Immature natural killer cell (primary cell): Measurements from ENCODE around the gene DDX39A. TPM values are rescaled to one million over a fixed set of nuclear protein-coding genes. Genes with fewer than 3 reads are reported as not detected.

ENCODE experiments used
- DNase-seq, 3 donors: peaks; one replicate each; pipeline ENCODE4 v3.0.0; 2022; ENCODE audit warnings: mixed read lengths in 1 of 3
- H3K27ac Mint-ChIP-seq, 6 donors: one replicate each; pipeline ENCODE4 v1.8.0; 2020; ENCODE audit warnings: mixed read lengths in 6 of 6, mild to moderate bottlenecking in 5 of 6, inconsistent platforms in 4 of 6, moderate library complexity in 3 of 6
- H3K27me3 Mint-ChIP-seq, 3 donors: one replicate each; pipeline ENCODE4 v1.8.0; 2020 to 2021; ENCODE audit warnings: low read depth in 3 of 3, mild to moderate bottlenecking in 3 of 3, mixed read lengths in 3 of 3, moderate library complexity in 3 of 3, inconsistent platforms in 1 of 3
- H3K36me3 Mint-ChIP-seq, 3 donors: one replicate each; pipeline ENCODE4 v1.8.0; 2020; ENCODE audit warnings: mixed read lengths in 3 of 3, inconsistent platforms in 2 of 3, mild to moderate bottlenecking in 2 of 3
- H3K4me1 Mint-ChIP-seq, 2 donors: one replicate each; pipeline ENCODE4 v1.8.0; 2020; ENCODE audit warnings: inconsistent platforms in 2 of 2, mild to moderate bottlenecking in 2 of 2, mixed read lengths in 2 of 2, moderate library complexity in 1 of 2
- H3K4me3 Mint-ChIP-seq, 5 donors: one replicate each; pipeline ENCODE4 v1.8.0; 2020; ENCODE audit warnings: mild to moderate bottlenecking in 5 of 5, mixed read lengths in 5 of 5, inconsistent platforms in 3 of 5, moderate library complexity in 3 of 5
- H3K9me3 Mint-ChIP-seq, 6 donors: one replicate each; pipeline ENCODE4 v1.8.0; 2020; ENCODE audit warnings: mild to moderate bottlenecking in 6 of 6, mixed read lengths in 6 of 6, inconsistent platforms in 4 of 6, moderate library complexity in 3 of 6
- polyA plus RNA-seq, 3 donors: library from polyadenylated mRNA; unstranded; fragments of 300-500 nt; fragmentation: Illumina TruSeq; gene quantifications; one replicate each; pipeline ENCODE4 v1.2.3, GENCODE V29; 2021

The DDX39A gene
- polyA plus RNA-seq, 3 donors from 2014 or later = 117 to 177 (median 144) TPM

DNA sequence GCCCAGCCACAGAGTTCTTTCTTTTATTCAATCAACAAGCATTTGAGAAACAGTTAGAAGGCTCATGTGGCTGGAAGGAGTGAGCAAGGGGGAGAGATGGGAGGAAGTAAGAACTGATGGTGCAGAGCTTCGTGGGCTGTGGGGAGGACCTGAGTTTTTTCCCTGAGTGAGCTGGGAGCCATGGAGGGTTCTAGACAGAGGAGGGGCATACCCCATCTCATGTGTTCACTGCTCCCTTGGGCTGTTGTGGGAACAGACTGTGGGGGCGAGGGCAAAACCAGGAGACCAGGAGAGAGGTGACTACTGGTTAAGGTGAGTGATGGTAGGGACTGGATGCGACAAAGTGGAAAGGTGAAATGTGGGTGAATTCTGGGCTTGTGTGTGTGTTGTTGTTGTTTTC, 11.6 kb upstream of the DDX39A start:
- Mint-ChIP-seq H3K9me3 (peaks cover 0 to 2% (median 0%) of the 10 kb centered on the region in 6 donors), H3K4me3 (peak overlapping the region; percentile 22 to 73 (median 32)), H3K27me3 (peaks cover 5 to 15% (median 10%) of the 10 kb centered on the region in 3 donors), H3K36me3 (no peaks in the 10 kb centered on the region), H3K27ac (peak overlapping the region in 5 of 6 donors; percentile 6 to 72 (median 49)), H3K4me1 (peaks cover 32 to 36% of the 10 kb centered on the region in 2 donors)
- DNase-seq = no peak

GRCh38 chr19:14428882-14429416, 9.8 kb upstream of the DDX39A start:
- H3K9me3 Mint-ChIP-seq = peaks cover 0 to 2% (median 0%) of the 10 kb centered on the region in 6 donors
- peaks cover 15 to 18% of the 10 kb centered on the region in 2 donors for H3K4me1 Mint-ChIP-seq
- peaks cover 5 to 15% (median 7%) of the 10 kb centered on the region in 3 donors for H3K27me3 Mint-ChIP-seq
- no peak overlapping the region for H3K27ac Mint-ChIP-seq
- no peak for DNase-seq
- no peaks in the 10 kb centered on the region for H3K36me3 Mint-ChIP-seq
- no peak overlapping the region for H3K4me3 Mint-ChIP-seq

DNA sequence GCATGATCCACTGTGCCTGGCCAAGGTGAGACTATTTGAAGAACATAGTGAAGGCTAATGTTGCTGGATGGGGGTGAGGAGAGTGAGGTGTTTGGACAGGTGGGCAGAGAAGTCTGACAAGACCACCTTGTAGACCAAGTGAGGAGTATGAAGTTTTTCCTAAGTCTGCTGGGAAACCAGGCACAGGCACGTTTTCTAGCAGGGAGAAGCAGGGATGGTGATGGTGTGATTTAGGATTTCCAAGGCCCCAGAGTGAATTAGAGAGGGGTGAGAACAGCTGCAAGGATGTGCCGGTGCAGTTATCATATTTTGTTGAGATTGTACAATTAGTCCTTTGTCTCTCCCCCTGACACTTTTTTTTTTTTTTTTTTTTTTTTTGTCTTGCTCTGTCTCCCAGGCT, 8.3 kb upstream of the DDX39A start:
- Mint-ChIP-seq H3K9me3 (peaks cover 0 to 2% (median 0%) of the 10 kb centered on the region in 6 donors), H3K4me1 (peaks cover 10 to 14% of the 10 kb centered on the region in 2 donors), H3K4me3 (no peak overlapping the region), H3K27me3 (peaks cover 5 to 12% (median 9%) of the 10 kb centered on the region in 3 donors), H3K27ac (no peak overlapping the region), H3K36me3 (no peaks in the 10 kb centered on the region)
- no peak for DNase-seq

DNA sequence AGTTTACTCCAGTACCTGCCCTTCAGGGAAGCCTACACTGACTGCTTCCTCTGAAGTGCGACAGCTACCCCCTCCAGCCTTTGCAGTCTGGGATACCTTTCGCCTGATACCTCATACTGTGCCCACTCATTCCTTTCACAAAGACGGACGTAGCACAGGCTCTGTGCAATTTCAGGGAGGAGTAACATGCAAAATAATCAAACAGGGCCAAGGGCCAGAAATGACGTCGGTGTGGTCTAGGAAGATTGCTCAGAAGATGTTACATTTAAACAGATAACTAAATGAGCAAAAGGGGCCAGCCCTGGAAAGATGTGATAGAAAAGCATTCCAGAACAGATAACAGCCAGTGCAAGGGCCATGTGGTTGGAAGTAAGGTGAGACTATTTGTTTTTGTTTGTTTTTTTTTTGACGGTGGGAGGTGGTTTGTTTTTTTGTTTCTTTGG, 6.6 kb upstream of the DDX39A start:
- Mint-ChIP-seq H3K36me3 (no peaks in the 10 kb centered on the region), H3K4me3 (no peak overlapping the region), H3K4me1 (peaks cover 0 to 3% of the 10 kb centered on the region in 2 donors), H3K27ac (no peak overlapping the region), H3K9me3 (peaks cover 0 to 2% (median 0%) of the 10 kb centered on the region in 6 donors), H3K27me3 (peaks cover 0 to 8% (median 5%) of the 10 kb centered on the region in 3 donors)
- no peak for DNase-seq

DNA sequence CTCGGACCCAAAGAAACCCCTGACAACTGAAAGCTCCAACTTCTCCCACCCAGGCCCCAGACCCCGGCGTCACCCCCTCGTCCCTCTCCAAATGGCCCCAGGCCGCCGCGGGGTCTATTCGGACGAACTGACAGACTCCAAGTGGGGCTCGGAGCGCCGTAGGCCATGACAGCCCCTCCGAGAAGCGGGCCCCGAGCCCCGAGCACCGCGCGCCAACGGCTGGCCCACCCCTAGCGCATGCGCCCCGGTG, 360 bp downstream of the DDX39A start:
- peaks cover 32 to 36% (median 35%) of the 10 kb centered on the region in 3 donors for H3K27me3 Mint-ChIP-seq
- H3K4me1 Mint-ChIP-seq = peaks cover 51 to 52% of the 10 kb centered on the region in 2 donors
- H3K9me3 Mint-ChIP-seq = no peaks in the 10 kb centered on the region
- DNase-seq = no peak
- peak overlapping the region; percentile 94 to 99 (median 98) for H3K27ac Mint-ChIP-seq
- H3K4me3 Mint-ChIP-seq = peak overlapping the region; percentile 92 to 99 (median 95)
- peaks cover 0 to 4% (median 0%) of the 10 kb centered on the region in 3 donors for H3K36me3 Mint-ChIP-seq

- Mint-ChIP-seq H3K4me1 (peaks cover 64 to 66% of the 10 kb centered on the region in 2 donors), H3K4me3 (peak overlapping the region; percentile 53 to 96 (median 94)), H3K9me3 (no peaks in the 10 kb centered on the region), H3K27me3 (peaks cover 41 to 54% (median 50%) of the 10 kb centered on the region in 3 donors), H3K36me3 (peaks cover 0 to 7% (median 3%) of the 10 kb centered on the region in 3 donors), H3K27ac (peak overlapping the region; percentile 90 to 99 (median 98))
- DNase-seq = peak in 1 of 3 donors; percentile 5
These were observed 2.3 kb downstream of the DDX39A start for GRCh38 chr19:14416817-14417231.

DNA sequence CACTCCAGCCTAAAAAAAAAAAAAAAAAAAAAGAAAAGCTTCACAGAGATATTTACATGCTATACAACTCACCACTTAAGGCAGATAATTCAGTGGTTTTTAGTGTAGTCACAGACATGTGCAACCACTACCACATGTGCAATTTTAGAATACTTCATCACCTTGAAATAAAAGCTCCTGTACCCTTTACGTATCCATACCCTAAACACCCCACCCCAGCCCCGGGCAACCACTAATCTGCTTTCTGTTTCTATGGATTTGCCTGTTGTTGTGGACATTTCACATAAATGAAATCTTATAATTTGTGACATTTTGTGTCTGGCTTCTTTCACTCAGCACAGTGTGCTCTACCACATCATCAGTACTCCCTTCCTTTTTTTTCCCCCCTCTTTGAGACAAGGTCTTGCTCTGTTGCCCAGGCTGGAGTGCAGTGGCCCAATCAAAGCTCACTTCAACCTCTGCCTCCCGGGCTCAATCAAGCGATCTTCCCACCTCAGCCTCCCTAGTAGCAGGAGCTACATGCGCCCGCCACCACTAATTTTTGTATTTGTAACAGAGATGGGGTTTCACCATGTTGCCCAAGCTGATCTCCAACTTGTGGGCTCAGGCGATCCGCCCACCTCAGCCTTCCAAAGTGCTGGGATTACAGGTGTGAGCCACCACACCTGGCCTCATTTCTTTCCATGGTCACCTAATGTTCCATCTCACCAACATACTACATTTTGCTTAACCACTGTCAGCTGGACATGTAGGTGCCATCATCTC, 4.0 kb downstream of the DDX39A start:
- Mint-ChIP-seq H3K4me1 (peaks cover 73 to 78% of the 10 kb centered on the region in 2 donors), H3K27ac (peak overlapping the region; percentile 83 to 99 (median 97)), H3K9me3 (no peaks in the 10 kb centered on the region), H3K4me3 (peak overlapping the region in 4 of 5 donors; percentile 9 to 94 (median 26)), H3K27me3 (peaks cover 57 to 70% (median 67%) of the 10 kb centered on the region in 3 donors), H3K36me3 (peaks cover 2 to 11% (median 6%) of the 10 kb centered on the region in 3 donors)
- DNase-seq = peak; percentile 30 to 42 (median 36)

GRCh38 chr19:14413693-14414181, 5.4 kb downstream of the DDX39A start:
- DNase-seq = peak in 1 of 3 donors; percentile 4
- Mint-ChIP-seq H3K27me3 (peaks cover 62 to 79% (median 73%) of the 10 kb centered on the region in 3 donors), H3K4me3 (peak overlapping the region in 2 of 5 donors; percentile 1 to 35), H3K36me3 (peaks cover 4 to 19% (median 11%) of the 10 kb centered on the region in 3 donors), H3K27ac (peak overlapping the region in 5 of 6 donors; percentile 75 to 89 (median 81)), H3K4me1 (peaks cover 72 to 80% of the 10 kb centered on the region in 2 donors), H3K9me3 (no peaks in the 10 kb centered on the region)

DNA sequence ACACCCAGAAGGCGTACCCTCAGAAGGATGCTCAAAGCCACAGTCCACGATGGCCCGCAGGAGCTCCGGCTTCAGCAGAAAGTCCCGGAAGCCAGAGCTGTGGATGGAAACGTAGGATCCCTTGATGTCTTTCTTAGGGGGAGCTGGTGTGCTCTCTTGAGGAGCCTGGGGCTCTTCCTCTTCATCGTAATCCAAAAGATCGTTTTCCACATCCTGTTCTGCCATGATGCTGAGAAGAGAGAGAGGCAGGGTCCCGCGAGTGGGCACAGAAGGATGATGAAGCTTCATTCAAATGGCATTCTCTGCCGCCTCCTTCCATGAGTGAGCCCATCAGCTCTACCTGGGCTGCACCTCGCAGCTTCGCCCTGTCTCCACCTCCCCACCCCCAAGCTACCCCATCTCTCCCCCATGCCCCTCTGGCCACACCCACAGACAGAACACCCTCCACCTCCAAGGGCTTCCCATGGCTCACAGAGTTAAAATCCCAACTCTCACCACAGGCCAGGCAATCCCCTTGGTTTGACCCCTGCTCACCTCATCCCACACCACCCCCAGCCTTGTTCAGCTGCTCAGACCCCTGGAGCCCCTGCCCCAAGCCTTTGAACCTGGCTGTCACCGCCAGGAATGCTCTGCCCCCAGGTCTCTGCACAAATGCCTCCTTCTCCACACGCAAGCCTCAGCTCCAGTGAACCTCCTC, 6.0 kb downstream of the DDX39A start:
- H3K27me3 Mint-ChIP-seq = peaks cover 63 to 79% (median 73%) of the 10 kb centered on the region in 3 donors
- H3K36me3 Mint-ChIP-seq = peaks cover 4 to 25% (median 14%) of the 10 kb centered on the region in 3 donors
- DNase-seq = peak in 2 of 3 donors; percentile 6 to 11
- no peaks in the 10 kb centered on the region for H3K9me3 Mint-ChIP-seq
- H3K27ac Mint-ChIP-seq = peak overlapping the region; percentile 64 to 89 (median 84)
- H3K4me3 Mint-ChIP-seq = peak overlapping the region in 2 of 5 donors; percentile 1 to 30
- peaks cover 72 to 78% of the 10 kb centered on the region in 2 donors for H3K4me1 Mint-ChIP-seq

- Mint-ChIP-seq H3K27me3 (peaks cover 64 to 79% (median 76%) of the 10 kb centered on the region in 3 donors), H3K4me1 (peaks cover 68 to 71% of the 10 kb centered on the region in 2 donors), H3K27ac (peak overlapping the region; percentile 17 to 92 (median 84)), H3K4me3 (no peak overlapping the region), H3K36me3 (peaks cover 4 to 29% (median 14%) of the 10 kb centered on the region in 3 donors), H3K9me3 (no peaks in the 10 kb centered on the region)
- DNase-seq = peak; percentile 12 to 21 (median 21)
These were observed 6.7 kb downstream of the DDX39A start for GRCh38 chr19:14412324-14412995.

- H3K9me3 Mint-ChIP-seq = no peaks in the 10 kb centered on the region
- peak in 1 of 3 donors; percentile 10 for DNase-seq
- peaks cover 67 to 77% (median 73%) of the 10 kb centered on the region in 3 donors for H3K27me3 Mint-ChIP-seq
- H3K36me3 Mint-ChIP-seq = peaks cover 4 to 32% (median 14%) of the 10 kb centered on the region in 3 donors
- H3K4me3 Mint-ChIP-seq = peak overlapping the region in 1 of 5 donors; percentile 18
- peak overlapping the region; percentile 62 to 92 (median 81) for H3K27ac Mint-ChIP-seq
- peaks cover 63 to 66% of the 10 kb centered on the region in 2 donors for H3K4me1 Mint-ChIP-seq
These were observed 7.2 kb downstream of the DDX39A start for GRCh38 chr19:14411938-14412245.

GRCh38 chr19:14411161-14411937, 7.8 kb downstream of the DDX39A start:
- H3K4me1 Mint-ChIP-seq = peaks cover 60 to 62% of the 10 kb centered on the region in 2 donors

More at GRCh38 chr19:14411161-14411937, 7.8 kb downstream of the DDX39A start:
- H3K36me3 Mint-ChIP-seq = peaks cover 7 to 37% (median 14%) of the 10 kb centered on the region in 3 donors
- DNase-seq = peak in 1 of 3 donors; percentile 16
- peak overlapping the region; percentile 80 to 97 (median 86) for H3K27ac Mint-ChIP-seq
- peak overlapping the region in 1 of 5 donors; percentile 47 for H3K4me3 Mint-ChIP-seq
- no peaks in the 10 kb centered on the region for H3K9me3 Mint-ChIP-seq
- H3K27me3 Mint-ChIP-seq = peaks cover 72 to 77% (median 76%) of the 10 kb centered on the region in 3 donors
